Rectal smooth muscle tissue (tissue), 1 donor: Measurements from ENCODE around the gene TNS3.
A peak's percentile ranks its signal among the peaks of the same experiment; 100 is the strongest.
"Not testable (repeated sequence)": the region's sequence is repeated elsewhere in the genome, so short reads cannot be mapped to it uniquely, and the experiment has no call there.

ENCODE experiments used
- H3K27ac ChIP-seq: one replicate; pipeline ENCODE4 v1.7.0; 2013; ENCODE audit warnings: low read depth, low read length, inconsistent platforms
- H3K27me3 ChIP-seq: one replicate; pipeline ENCODE4 v1.7.0; 2013; ENCODE audit warnings: low read length; ENCODE audit not compliant: control insufficient read depth, insufficient read depth
- H3K36me3 ChIP-seq: one replicate; pipeline ENCODE4 v1.7.0; 2013; ENCODE audit warnings: low read length; ENCODE audit not compliant: control insufficient read depth, insufficient read depth
- H3K4me1 ChIP-seq: one replicate; pipeline ENCODE4 v1.7.0; 2013; ENCODE audit warnings: low read length; ENCODE audit not compliant: control insufficient read depth, insufficient read depth
- H3K4me3 ChIP-seq: one replicate; pipeline ENCODE4 v1.7.0; 2013; ENCODE audit warnings: low read length
- H3K9ac ChIP-seq: one replicate; pipeline ENCODE4 v1.7.0; 2013; ENCODE audit warnings: low read length

The TNS3 gene

DNA sequence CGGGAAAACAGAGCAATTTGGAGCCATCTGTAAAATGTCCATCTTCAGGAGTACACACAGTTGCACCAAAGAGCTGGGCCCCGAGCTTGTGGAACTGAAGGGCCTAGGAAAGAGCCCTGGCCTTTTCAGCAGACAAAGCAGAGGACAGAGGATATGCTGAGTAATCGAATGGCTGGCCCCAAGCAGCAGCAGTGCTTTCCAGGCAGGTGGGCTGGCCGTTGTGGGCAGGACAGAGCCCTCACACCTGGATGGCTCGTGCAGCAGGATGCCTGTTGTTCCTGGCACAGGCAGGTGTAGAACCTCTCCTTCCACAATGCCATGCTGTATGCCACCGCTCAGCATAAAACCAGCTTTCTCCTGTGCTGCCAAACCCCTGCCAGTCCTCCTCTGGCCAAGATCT is 32.5 kb upstream of the TNS3 start:
- peaks cover 20% of the 10 kb centered on the region for H3K4me1 ChIP-seq
- H3K9ac ChIP-seq = no peak overlapping the region
- H3K36me3 ChIP-seq = no peaks in the 10 kb centered on the region
- H3K27me3 ChIP-seq = no peaks in the 10 kb centered on the region
- no peak overlapping the region for H3K27ac ChIP-seq
- H3K4me3 ChIP-seq = no peak overlapping the region

DNA sequence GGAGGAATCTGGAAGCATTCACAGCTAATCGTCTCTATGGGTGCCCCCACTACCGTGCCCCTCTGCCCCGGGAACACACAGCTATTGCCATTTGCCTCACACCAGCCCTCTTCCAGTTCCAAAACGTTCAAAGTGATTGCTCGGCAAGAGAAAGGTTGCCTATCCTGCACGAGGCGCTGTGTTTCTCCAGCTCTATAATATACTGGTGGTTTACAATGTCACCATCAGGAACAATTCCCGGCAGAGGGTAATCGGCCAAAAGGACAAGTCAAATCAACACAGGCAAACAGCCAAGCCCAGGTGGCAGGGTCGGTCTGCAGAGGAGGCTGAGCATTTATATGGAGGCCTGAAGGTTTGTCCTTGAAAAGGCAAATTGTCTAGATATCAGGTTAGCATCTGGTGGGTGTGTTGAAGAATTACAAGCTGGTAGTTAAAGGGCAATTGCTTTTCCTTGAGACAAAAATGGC is 29.2 kb upstream of the TNS3 start:
- H3K27me3 ChIP-seq = no peaks in the 10 kb centered on the region
- H3K27ac ChIP-seq = peak overlapping the region; percentile 60
- H3K4me1 ChIP-seq = peaks cover 21% of the 10 kb centered on the region
- H3K4me3 ChIP-seq = no peak overlapping the region
- H3K36me3 ChIP-seq = no peaks in the 10 kb centered on the region
- H3K9ac ChIP-seq = no peak overlapping the region

DNA sequence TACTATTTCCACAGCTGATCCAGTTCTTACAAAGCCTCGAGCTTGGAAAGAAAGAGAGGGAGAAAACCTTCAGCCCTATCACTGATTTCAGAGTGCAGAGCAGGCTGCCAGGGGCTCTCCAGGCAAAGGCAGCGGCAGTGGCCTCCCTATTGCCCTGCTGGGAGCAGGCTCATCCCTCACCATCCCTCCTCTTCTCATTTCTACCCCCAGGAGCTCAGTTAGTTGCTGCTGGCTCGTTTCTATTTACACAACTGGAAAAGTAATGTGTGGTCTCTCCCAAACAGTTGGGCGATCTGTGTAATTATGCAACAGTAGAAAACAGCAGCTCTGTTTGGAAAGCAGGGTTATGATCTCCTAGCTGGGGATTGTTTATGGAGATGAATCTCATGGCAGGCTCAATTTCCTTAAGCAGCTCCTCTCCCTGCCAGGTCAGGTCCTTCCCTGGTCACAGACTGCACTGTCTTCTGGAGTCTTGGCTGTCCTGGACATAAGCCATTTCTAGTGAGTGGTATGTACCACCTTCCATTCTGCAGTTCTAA is 28.7 kb upstream of the TNS3 start:
- Histone ChIP-seq H3K36me3 (no peaks in the 10 kb centered on the region), H3K4me1 (peaks cover 21% of the 10 kb centered on the region), H3K27me3 (no peaks in the 10 kb centered on the region), H3K27ac (peak overlapping the region; percentile 60), H3K4me3 (no peak overlapping the region), H3K9ac (no peak overlapping the region)

DNA sequence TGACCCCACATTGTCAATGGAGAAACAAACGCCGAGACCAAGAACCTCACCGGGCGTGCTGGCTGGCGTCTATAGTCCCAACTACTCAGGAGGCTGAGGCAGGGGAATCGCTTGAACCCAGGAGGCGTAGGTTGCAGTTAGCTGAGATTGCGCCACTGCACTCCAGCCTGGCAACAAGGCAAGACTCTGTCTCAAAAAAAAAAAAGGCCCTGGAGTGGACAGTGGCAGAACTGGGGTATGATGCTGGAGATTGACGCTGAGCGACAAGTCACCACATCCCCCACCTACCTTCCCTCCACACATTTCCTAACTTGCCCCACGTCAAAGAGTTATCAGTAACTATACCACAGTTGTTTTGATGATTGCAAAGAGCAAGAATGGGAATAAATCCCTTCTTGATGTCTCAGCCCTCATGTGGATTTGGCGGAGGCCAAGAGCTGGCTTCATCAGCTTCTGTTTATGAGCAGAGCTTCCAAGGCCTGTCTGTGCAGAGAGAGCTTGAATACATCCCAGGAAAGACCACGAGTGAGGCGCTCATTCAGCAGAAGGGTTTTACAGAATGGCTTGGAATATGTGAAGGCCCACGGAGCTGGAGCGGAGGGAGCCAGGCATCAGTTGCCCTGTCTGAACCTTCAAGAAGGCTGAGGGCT is 28.0 kb upstream of the TNS3 start:
- no peak overlapping the region for H3K4me3 ChIP-seq
- H3K27ac ChIP-seq = peak overlapping the region; percentile 60
- no peaks in the 10 kb centered on the region for H3K27me3 ChIP-seq
- H3K9ac ChIP-seq = no peak overlapping the region
- no peaks in the 10 kb centered on the region for H3K36me3 ChIP-seq
- H3K4me1 ChIP-seq = peaks cover 25% of the 10 kb centered on the region

DNA sequence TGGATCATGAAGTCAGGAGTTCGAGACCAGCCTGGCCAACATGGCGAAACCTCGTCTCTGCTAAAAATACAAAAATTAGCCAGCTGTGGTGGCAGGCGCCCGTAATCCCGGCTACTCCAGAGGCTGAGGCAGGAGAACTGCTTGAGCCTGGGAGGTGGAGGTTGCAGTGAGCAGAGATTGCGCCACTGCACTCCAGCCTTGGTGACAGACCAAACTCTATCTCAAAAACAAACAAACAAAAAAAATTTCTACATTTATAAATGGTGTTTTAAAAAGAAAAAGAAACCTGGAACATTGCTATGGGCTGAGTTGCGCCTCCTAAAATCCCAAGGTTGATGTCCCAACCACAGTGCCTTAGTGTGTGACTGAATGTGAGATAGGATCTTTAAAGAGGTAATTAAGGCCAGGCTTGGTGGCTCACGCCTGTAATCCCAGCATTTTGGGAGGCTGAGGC is 24.7 kb upstream of the TNS3 start:
- not testable (repeated sequence) for H3K9ac ChIP-seq, H3K27me3 ChIP-seq, H3K27ac ChIP-seq, H3K4me3 ChIP-seq, H3K36me3 ChIP-seq
- peaks cover 31% of the 10 kb centered on the region for H3K4me1 ChIP-seq

DNA sequence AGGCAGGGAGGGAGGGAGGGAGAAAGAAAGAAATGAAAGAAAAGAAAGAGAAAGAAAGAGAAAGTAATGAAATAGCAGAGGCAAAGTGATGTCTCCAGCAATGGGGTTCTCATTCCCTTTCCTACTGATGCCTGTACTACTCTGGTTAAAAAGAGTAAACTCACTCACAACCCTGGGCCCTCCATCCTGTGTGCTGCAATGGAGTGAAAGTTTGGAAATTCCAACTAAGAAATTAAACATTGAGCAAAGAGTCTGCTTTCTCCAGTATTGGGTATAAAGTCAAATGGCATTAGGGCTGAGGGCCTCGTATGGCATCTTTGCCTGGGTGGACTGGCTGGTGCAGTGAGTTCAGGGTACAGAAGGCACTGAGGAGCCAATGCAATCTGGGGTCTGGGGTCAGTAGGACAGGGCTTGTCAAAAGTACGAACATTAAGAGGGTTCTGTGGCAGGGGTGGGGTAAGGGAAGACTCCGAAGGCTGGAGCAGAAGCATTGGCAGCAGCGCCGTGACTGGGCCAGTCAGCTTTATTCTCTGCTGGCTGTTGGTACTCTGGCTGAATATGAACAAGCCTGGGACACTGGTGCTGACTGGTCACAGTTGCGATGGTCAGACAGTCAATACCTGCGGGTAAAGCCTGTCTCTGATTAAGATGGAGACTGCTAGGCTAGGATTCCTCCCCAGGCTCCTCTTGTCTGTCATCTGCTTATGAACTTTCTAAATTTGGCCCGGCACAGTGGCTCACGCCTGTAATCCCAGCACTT is 24.1 kb upstream of the TNS3 start:
- Histone ChIP-seq H3K27ac (no peak overlapping the region), H3K36me3 (no peaks in the 10 kb centered on the region), H3K4me1 (peaks cover 27% of the 10 kb centered on the region), H3K9ac (no peak overlapping the region), H3K27me3 (no peaks in the 10 kb centered on the region), H3K4me3 (no peak overlapping the region)

DNA sequence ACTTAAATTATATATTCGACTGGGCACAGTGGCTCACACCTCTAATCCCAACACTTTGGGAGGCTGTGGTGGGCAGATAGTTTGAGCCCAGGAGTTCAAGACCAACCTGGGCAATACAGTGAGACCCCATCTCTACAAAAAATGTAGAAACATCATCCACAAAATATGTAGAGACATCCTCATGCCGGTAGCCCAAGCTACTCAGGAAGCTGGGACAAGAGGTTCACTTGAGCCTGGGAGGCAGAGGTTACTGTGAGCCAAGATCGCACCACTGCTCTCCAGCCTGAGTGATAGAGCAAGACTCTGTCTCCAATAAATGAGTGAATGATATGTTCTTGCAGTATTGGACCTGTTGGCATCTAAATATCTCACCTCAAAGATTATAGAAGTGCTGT is 22.6 kb upstream of the TNS3 start:
- no peak overlapping the region for H3K9ac ChIP-seq
- H3K27ac ChIP-seq = no peak overlapping the region
- H3K4me3 ChIP-seq = no peak overlapping the region
- H3K4me1 ChIP-seq = peaks cover 12% of the 10 kb centered on the region
- no peaks in the 10 kb centered on the region for H3K27me3 ChIP-seq
- no peaks in the 10 kb centered on the region for H3K36me3 ChIP-seq

DNA sequence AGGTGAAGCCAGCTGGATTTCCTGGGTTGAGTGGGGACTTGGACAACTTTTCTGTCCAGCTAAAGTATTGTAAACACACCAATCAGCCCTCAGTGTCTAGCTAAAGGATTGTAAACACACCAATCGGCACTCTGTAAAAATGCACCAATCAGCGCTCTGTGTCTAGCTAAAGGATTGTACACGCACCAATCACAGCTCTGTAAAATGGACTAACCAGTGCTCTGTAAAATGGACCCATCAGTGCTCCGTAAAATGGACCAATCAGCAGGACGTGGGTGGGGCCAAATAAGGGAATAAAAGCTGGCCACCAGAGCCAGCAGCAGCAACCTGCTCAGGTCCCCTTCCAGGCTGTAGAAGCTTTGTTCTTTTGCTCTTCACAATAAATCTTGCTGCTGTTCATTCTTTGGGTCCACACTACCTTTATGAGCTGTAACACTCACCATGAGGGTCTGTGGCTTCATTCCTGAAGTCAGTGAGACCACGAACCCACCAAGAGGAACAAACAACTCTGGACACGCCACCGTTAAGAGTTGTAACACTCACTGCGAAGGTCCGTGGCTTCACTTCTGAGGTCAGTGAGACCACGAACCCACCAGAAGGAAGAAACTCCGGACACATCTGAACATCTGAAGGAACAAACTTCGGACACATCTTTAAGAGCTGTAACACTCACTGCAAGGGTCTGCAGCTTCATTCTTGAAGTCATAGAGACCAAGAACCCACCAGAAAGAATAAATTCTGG is 21.8 kb upstream of the TNS3 start:
- H3K36me3 ChIP-seq, H3K27ac ChIP-seq, H3K27me3 ChIP-seq, H3K4me1 ChIP-seq, H3K9ac ChIP-seq, H3K4me3 ChIP-seq: not testable (repeated sequence)

DNA sequence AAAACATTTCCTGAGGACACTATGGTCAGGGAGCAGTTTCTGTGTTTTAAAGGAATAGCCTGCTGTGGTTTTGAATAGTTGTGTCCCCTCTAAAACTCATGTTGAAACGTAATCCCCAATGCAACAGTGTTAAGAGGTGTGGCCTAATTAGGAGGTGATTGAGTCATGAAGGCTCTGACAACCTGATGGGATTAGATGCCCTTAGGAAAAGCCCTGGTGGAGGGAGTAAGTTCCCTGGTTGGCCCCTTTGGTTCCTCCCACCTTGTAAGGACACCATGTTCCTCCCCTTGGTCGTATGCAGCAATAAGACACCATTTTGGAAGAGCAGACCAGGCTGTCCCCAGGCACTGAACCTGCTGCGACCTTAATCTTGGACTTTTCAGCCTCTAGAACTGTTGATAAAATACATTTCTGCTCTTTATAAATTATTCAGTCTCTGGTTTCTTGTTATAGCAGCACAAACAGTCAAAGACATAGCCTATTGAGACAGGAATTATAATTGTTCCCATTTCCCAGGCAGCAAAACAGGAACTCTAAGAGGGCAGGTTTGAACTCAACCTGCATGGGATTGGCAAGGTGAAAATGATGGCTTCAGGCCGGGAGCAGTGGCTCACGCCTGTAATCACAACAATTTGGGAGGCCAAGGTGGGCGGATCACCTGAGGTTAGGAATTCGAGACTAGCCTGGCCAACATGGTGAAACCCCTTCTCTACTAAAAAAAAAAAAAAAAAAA is 20.5 kb upstream of the TNS3 start:
- Histone ChIP-seq H3K4me1 (peaks cover 10% of the 10 kb centered on the region), H3K27ac (no peak overlapping the region)

DNA sequence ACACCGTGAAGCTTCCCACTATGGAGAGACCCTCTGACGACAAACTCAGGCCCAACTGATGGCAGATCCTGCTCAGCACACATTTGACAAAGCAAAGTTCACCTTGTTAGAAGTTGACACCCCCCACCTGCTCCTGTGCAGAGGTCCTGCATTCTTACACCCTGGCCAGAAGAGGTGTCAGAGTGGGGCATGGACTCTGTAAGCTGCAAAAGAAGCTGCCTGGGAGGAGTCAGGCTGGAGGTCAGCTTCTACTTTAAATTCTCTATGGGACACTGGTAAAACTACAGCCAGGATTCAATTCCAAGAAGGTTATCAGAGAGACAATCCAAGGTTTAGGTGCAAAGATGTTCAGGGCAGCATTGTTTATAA is 20.0 kb upstream of the TNS3 start:
- no peaks in the 10 kb centered on the region for H3K27me3 ChIP-seq
- H3K9ac ChIP-seq = no peak overlapping the region
- H3K27ac ChIP-seq = no peak overlapping the region
- peaks cover 13% of the 10 kb centered on the region for H3K4me1 ChIP-seq
- no peaks in the 10 kb centered on the region for H3K36me3 ChIP-seq
- no peak overlapping the region for H3K4me3 ChIP-seq

More for the DNA sequence above, 20.5 kb upstream of the TNS3 start:
- Histone ChIP-seq H3K4me3 (no peak overlapping the region), H3K27me3 (no peaks in the 10 kb centered on the region), H3K9ac (no peak overlapping the region), H3K36me3 (no peaks in the 10 kb centered on the region)

DNA sequence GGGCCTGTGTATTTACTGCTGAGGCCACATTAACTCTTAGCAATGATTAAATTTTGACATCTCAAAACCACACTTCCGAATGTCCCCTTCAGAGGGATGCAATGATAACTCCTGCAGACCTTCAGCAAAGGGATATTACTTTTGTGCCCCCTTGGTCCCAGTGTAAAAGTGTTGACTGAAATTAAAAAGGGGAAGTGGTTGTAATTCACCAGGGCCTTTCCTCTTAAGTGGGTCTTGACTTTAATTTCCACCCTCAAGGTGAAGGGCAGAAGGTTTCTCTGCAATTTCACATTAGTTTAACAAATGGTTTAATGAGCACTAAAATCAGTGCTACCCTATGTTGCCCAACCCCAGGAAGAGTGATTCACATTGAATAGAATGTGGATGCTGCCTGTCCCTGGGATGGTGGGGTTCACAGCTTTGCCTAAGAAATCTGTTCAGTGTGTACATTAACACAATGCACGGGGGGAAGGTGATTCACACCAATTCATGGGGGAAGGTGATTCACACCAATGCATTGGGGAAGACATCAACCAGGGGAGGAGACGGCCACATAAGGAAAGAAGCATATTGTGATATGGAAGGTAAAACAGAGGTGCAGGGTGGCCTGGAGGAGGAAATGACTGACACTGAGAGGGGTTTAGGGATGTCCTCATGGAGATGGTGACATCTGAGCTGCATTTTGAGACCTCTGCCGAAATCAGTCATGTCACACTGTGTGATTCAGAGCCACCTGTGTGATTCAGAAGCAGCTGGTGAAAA is 19.4 kb upstream of the TNS3 start:
- Histone ChIP-seq H3K27me3 (no peaks in the 10 kb centered on the region), H3K27ac (no peak overlapping the region), H3K36me3 (no peaks in the 10 kb centered on the region), H3K9ac (no peak overlapping the region), H3K4me3 (no peak overlapping the region), H3K4me1 (peaks cover 14% of the 10 kb centered on the region)
